Fibroblast of the aortic adventitia (primary cell): ENCODE measurements around the gene LRP4. TPM values are rescaled to one million over a fixed set of nuclear protein-coding genes. Genes with fewer than 3 reads are reported as not detected.

ENCODE experiments used
- DNase-seq: peaks from one replicate; pipeline ENCODE4 v3.0.0-alpha.2; 2010; ENCODE audit warnings: low read depth
- H3K4me3 ChIP-seq: 2 replicates; pipeline ENCODE4 v1.5.1; 2011; ENCODE audit warnings: low read depth, mild to moderate bottlenecking, control low read depth, low read length, moderate library complexity
- CTCF ChIP-seq: IDR thresholded peaks from 2 replicates; pipeline ENCODE4 v1.5.1; 2011; ENCODE audit warnings: mild to moderate bottlenecking, low read length, control low read depth, inconsistent platforms; ENCODE audit not compliant: insufficient read depth
- total RNA-seq: library from RNA; depleted of rRNA; stranded (reverse); fragments of >200 nt; gene quantifications from 2 replicates; pipeline ENCODE4 v1.2.3, GENCODE V29; 2012; ENCODE audit warnings: low replicate concordance

Gene LRP4
- total RNA-seq, 1 donor = 9.7 TPM

- TF ChIP-seq CTCF = no peak
These were observed 2.4 kb upstream of the LRP4 start for GRCh38 chr11:46920755-46921154.

GRCh38 chr11:46918788-46919513 is 601 bp upstream of the LRP4 start:
- H3K4me3 ChIP-seq = peak overlapping the region; percentile 71
- no peak for TF ChIP-seq CTCF
- no peak for DNase-seq

More at GRCh38 chr11:46920755-46921154, 2.4 kb upstream of the LRP4 start:
- no peak overlapping the region for H3K4me3 ChIP-seq
- DNase-seq = peak; percentile 97

- no peak for TF ChIP-seq CTCF
- no peak for DNase-seq
- H3K4me3 ChIP-seq = peak overlapping the region; percentile 71
These were observed 628 bp downstream of the LRP4 start for GRCh38 chr11:46917762-46918082.

- TF ChIP-seq CTCF = no peak
- no peak for DNase-seq
- H3K4me3 ChIP-seq = peak overlapping the region; percentile 71
These were observed 1.1 kb downstream of the LRP4 start for GRCh38 chr11:46917109-46917761.

- DNase-seq = peak; percentile 82
- peak; percentile 47 for TF ChIP-seq CTCF
These were observed 1.9 kb downstream of the LRP4 start for GRCh38 chr11:46916286-46917108.

GRCh38 chr11:46914910-46915309 is 3.4 kb downstream of the LRP4 start:
- TF ChIP-seq CTCF = no peak
- no peak for DNase-seq
- H3K4me3 ChIP-seq = no peak overlapping the region

More at GRCh38 chr11:46916286-46917108, 1.9 kb downstream of the LRP4 start:
- H3K4me3 ChIP-seq = peak overlapping the region; percentile 71
